Effector CD8-positive, alpha-beta T cell (primary cell): ENCODE results near the gene HHIPL1.

Source experiments
- DNase-seq: peaks from one replicate; lab custom pipeline; 2025; lab: John Stamatoyannopoulos, UW

Gene HHIPL1

GRCh38 chr14:99689266-99690236, 44.6 kb downstream of the HHIPL1 start:
- no peak for DNase-seq

- no peak for DNase-seq
Observed at GRCh38 chr14:99690636-99691035, 45.7 kb downstream of the HHIPL1 start.

GRCh38 chr14:99691111-99691885, 46.4 kb downstream of the HHIPL1 start:
- no peak for DNase-seq

- DNase-seq = no peak
Observed at GRCh38 chr14:99693918-99694317, 49.0 kb downstream of the HHIPL1 start.

GRCh38 chr14:99696929-99697328, 52.0 kb downstream of the HHIPL1 start:
- no peak for DNase-seq

- DNase-seq = no peak
Observed at GRCh38 chr14:99698236-99698635, 53.3 kb downstream of the HHIPL1 start.

- no peak for DNase-seq
Observed at GRCh38 chr14:99698642-99699041, 53.7 kb downstream of the HHIPL1 start.

GRCh38 chr14:99699085-99699760, 54.3 kb downstream of the HHIPL1 start:
- DNase-seq = no peak

GRCh38 chr14:99699861-99700260, 54.9 kb downstream of the HHIPL1 start:
- no peak for DNase-seq

- no peak for DNase-seq
Observed at GRCh38 chr14:99700379-99700778, 55.5 kb downstream of the HHIPL1 start.

- no peak for DNase-seq
Observed at GRCh38 chr14:99701260-99701659, 56.3 kb downstream of the HHIPL1 start.

- DNase-seq = no peak
Observed at GRCh38 chr14:99702115-99702514, 57.2 kb downstream of the HHIPL1 start.

GRCh38 chr14:99703381-99703780, 58.5 kb downstream of the HHIPL1 start:
- DNase-seq = no peak

GRCh38 chr14:99704037-99704436, 59.1 kb downstream of the HHIPL1 start:
- DNase-seq = no peak

GRCh38 chr14:99706107-99706900, 61.4 kb downstream of the HHIPL1 start:
- no peak for DNase-seq

GRCh38 chr14:99707420-99707819, 62.5 kb downstream of the HHIPL1 start:
- DNase-seq = no peak

GRCh38 chr14:99707921-99708320, 63.0 kb downstream of the HHIPL1 start:
- no peak for DNase-seq

GRCh38 chr14:99708449-99708848, 63.5 kb downstream of the HHIPL1 start:
- DNase-seq = no peak

- DNase-seq = no peak
Observed at GRCh38 chr14:99713972-99714371, 69.0 kb downstream of the HHIPL1 start.

GRCh38 chr14:99715266-99716000, 70.5 kb downstream of the HHIPL1 start:
- no peak for DNase-seq
